ENCODE results near the gene JAM2.
A peak's percentile ranks its signal among the peaks of the same experiment; 100 is the strongest.
"Not testable (repeated sequence)": the region's sequence is repeated elsewhere in the genome, so short reads cannot be mapped to it uniquely, and the experiment has no call there.

The JAM2 gene

GRCh38 chr21:25647647-25648046, 8.6 kb downstream of the JAM2 start:
- DNase-seq, result no peak

GRCh38 chr21:25649146-25649545, 10.1 kb downstream of the JAM2 start:
- no peak for DNase-seq

GRCh38 chr21:25656412-25656811, 17.4 kb downstream of the JAM2 start:
- no peak for DNase-seq

- DNase-seq, result no peak
These were observed 18.1 kb downstream of the JAM2 start for GRCh38 chr21:25657140-25657539.

GRCh38 chr21:25658427-25659035, 19.5 kb downstream of the JAM2 start:
- DNase-seq, result no peak

- DNase-seq, result no peak
These were observed 21.2 kb downstream of the JAM2 start for GRCh38 chr21:25660233-25660632.

- DNase-seq, result no peak
These were observed 25.5 kb downstream of the JAM2 start for GRCh38 chr21:25664491-25664931.

- no peak for DNase-seq
These were observed 31.7 kb downstream of the JAM2 start for GRCh38 chr21:25670726-25671125.

GRCh38 chr21:25676451-25676850, 37.4 kb downstream of the JAM2 start:
- DNase-seq, result no peak

- DNase-seq, result no peak
These were observed 43.3 kb downstream of the JAM2 start for GRCh38 chr21:25682382-25682781.

GRCh38 chr21:25687787-25688186, 48.7 kb downstream of the JAM2 start:
- DNase-seq, result no peak

- no peak for DNase-seq
These were observed 49.5 kb downstream of the JAM2 start for GRCh38 chr21:25688275-25689155.

GRCh38 chr21:25689226-25689625, 50.2 kb downstream of the JAM2 start:
- DNase-seq, result no peak

GRCh38 chr21:25691976-25692375, 52.9 kb downstream of the JAM2 start:
- no peak for DNase-seq

- DNase-seq, result not testable (repeated sequence)
These were observed 56.4 kb downstream of the JAM2 start for GRCh38 chr21:25695461-25695860.

GRCh38 chr21:25700741-25701140, 61.7 kb downstream of the JAM2 start:
- no peak for DNase-seq

GRCh38 chr21:25701529-25701928, 62.5 kb downstream of the JAM2 start:
- no peak for DNase-seq

- DNase-seq, result peak; percentile 33
These were observed 69.5 kb downstream of the JAM2 start for GRCh38 chr21:25708467-25709065.

GRCh38 chr21:25709684-25710265, 70.7 kb downstream of the JAM2 start:
- DNase-seq, result no peak

- no peak for DNase-seq
These were observed 71.5 kb downstream of the JAM2 start for GRCh38 chr21:25710550-25710949.

- not testable (repeated sequence) for DNase-seq
These were observed 75.0 kb downstream of the JAM2 start for GRCh38 chr21:25714066-25714465.

- no peak for DNase-seq
These were observed 78.6 kb downstream of the JAM2 start for GRCh38 chr21:25717491-25718147.

- DNase-seq, result no peak
These were observed 82.9 kb downstream of the JAM2 start for GRCh38 chr21:25721987-25722386.

All from stimulated activated CD4-positive, alpha-beta T cell treated with anti-CD3 and anti-CD28 coated beads, Interleukin-1b, Interleukin-23, amount 100 ng/mL, for 48 hours (primary cell).